HCEC 1CT (cell line): ENCODE results near the gene SAG.

Source experiments
- DNase-seq: peaks from one replicate; pipeline ENCODE4 v3.0.0-alpha.2; 2017

The SAG gene

DNA sequence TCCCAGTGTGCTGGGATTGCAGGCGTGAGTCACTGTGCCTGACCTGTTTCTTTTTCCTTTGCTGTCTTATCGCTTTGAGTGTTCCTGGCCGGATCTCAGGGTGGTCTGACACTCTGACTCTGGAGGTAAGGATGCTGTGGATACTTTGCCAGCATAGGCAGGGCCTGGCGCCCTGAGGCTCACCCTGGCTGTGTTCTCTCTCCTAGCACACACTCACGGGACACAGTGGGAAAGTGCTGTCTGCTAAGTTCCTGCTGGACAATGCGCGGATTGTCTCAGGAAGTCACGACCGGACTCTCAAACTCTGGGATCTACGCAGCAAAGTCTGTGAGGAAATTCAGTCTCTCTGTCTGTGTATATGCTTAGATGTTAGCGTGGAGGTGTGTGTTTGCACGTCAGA is 18.0 kb upstream of the SAG start:
- DNase-seq, result no peak

DNA sequence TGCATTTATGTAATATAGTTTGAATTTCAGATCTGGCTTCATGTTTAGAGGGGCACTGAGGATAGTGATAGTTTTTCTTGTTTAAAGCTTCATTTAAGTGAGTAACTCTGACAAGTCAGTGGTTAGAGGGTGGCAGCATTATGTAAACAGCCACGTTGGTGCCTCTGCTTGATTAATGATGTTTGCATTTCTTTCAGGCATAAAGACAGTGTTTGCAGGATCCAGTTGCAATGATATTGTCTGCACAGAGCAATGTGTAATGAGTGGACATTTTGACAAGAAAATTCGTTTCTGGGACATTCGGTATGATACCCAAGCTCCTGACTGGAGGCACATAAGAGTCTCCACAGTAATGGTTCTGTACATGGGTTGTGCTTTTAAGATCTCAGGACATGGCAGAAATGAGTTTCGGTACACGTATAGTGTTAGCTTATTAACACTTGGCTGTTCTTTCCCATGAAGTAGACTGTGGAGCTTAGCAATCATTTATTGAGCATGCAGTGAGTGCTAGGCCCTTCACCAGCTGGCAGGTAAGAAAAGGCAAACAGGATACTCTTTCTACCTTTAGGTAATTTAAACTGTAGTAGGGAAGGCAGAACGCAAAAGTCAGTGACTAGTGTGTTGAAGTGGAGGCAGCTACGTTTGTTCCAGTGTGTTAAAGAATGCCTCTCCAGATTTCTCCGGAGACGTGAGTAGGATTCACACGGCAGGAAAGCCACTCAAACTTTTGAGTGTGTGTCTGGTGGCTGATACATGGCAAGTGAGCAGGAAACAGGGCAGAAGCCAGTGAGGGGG is 17.4 kb upstream of the SAG start:
- no peak for DNase-seq

GRCh38 chr2:233295891-233296290 is 11.7 kb upstream of the SAG start:
- DNase-seq, result no peak

GRCh38 chr2:233297076-233297475 is 10.5 kb upstream of the SAG start:
- DNase-seq, result no peak

DNA sequence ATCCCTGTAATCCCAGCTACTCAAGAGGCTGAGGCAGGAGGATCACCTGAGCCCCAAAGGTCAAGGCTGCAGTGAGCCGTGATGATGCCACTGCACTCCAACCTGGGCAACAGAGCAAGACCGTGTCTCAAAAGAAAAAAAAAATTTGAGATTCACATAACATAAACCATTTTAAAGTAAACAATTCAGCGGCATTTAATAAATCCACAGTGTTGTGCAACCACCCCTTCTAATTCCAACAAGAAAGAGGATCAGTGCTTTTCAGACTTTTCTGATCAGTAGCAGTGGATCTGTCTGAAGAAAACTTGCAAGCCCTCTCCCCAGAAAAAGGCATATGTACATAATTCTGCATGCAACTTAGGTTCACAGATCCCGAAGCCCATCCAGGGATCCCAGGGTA is 7.2 kb upstream of the SAG start:
- no peak for DNase-seq

DNA sequence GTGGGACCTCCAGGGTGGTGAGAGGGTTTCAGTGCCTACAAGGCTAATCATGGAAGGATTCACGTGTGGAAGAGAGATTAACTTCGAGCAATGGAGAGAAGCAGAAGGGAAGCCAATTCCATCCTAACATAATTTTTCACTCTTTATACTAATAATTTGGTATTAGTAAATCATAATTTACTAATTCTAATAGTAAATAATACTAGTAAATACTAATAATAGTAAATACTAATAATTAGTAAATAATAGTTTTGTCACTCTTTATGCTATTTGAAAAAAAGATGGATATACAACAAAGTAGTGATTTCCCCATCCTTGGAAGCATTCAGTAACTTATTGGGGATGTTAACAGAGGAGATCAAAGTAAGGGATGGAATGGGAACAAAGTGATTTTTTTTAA is 6.4 kb upstream of the SAG start:
- no peak for DNase-seq

- DNase-seq, result no peak
These were observed 5.8 kb upstream of the SAG start for GRCh38 chr2:233301811-233302210.

GRCh38 chr2:233303252-233303651 is 4.4 kb upstream of the SAG start:
- DNase-seq, result no peak

- DNase-seq, result no peak
These were observed 3.8 kb downstream of the SAG start for GRCh38 chr2:233311241-233311926.

DNA sequence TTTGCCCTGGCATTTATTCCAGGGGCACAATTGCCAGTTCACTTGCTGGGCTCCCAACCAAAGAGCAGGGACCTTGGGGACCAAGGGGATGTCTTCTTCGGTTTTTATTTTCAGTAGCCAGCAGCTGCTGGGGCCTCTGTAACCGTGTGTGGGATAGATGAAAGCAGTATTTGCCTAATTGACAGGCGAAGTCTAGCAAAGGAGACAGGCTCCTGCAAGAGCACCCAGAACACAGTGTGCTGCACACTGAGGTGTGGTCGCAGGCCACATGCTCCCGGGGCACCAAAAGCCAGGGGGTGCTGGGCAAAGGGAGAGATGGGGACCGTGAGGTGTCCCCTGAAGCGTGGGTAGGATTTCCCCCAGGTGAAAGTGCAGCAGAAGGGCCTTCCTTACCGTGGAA is 5.3 kb downstream of the SAG start:
- DNase-seq, result no peak

- no peak for DNase-seq
These were observed 6.7 kb downstream of the SAG start for GRCh38 chr2:233314180-233314925.

GRCh38 chr2:233317196-233317943 is 9.8 kb downstream of the SAG start:
- no peak for DNase-seq

- no peak for DNase-seq
These were observed 11.6 kb downstream of the SAG start for GRCh38 chr2:233319256-233319655.

GRCh38 chr2:233320470-233320869 is 12.9 kb downstream of the SAG start:
- DNase-seq, result no peak

GRCh38 chr2:233321166-233321565 is 13.6 kb downstream of the SAG start:
- no peak for DNase-seq

DNA sequence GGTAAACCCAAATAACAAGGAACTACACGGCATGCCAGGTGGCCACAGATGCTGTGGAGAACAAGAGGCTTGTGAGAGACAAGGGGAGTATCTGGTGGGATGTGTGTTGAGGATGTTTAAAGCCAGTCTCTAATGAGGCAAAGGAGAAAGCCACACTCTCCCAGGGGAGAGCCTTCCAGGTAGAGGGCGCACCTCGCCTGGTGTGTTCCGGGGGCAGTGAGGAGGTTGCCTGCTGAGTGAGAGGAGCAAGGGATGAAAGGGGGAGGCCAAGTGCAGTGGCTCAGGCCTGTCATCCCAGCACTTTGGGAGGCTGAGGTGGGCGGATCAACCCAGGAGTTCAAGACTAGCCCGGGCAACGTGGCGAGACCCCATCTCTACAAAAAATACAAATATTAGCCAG is 16.2 kb downstream of the SAG start:
- DNase-seq, result no peak

GRCh38 chr2:233325256-233325655 is 17.6 kb downstream of the SAG start:
- no peak for DNase-seq

DNA sequence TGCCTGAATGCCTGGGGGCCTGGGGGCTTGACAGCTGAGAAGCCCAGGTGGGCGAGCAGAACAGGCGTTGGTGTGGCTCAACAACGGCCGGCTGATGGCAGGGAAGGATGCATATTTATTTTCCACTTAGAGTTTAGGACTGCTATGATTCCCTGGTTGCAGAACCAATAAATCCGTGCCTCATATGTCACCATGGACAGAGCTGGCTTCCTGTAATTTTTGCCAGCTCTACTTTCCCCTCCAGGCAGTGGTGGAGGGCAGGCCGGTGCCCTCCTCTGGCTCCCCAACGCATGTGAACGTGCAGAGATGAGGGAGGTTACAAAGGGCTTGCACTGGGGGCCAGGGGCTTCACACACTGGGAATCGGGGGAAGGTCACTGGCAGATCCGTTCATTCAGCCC is 18.2 kb downstream of the SAG start:
- DNase-seq, result no peak

DNA sequence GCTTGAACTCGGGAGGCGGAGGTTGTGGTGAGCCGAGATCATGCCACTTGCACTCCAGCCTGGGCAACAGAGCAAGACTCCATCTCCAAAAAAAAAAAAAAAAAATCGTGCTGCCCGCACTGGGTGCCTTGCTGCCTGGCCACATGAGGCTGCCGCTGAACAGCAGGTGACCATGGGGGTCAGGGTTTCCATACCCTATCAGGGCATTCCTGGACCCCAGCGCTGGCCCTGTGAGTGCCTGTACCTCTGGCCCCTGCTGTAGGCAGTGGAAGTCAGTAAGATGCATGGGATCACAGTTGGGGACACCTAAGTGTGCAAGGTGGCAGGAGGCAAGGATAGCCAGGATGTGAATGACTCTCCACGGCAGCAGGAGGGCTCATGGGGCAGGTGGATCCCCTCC is 18.9 kb downstream of the SAG start:
- DNase-seq, result no peak

GRCh38 chr2:233328922-233329321 is 21.3 kb downstream of the SAG start:
- DNase-seq, result no peak

DNA sequence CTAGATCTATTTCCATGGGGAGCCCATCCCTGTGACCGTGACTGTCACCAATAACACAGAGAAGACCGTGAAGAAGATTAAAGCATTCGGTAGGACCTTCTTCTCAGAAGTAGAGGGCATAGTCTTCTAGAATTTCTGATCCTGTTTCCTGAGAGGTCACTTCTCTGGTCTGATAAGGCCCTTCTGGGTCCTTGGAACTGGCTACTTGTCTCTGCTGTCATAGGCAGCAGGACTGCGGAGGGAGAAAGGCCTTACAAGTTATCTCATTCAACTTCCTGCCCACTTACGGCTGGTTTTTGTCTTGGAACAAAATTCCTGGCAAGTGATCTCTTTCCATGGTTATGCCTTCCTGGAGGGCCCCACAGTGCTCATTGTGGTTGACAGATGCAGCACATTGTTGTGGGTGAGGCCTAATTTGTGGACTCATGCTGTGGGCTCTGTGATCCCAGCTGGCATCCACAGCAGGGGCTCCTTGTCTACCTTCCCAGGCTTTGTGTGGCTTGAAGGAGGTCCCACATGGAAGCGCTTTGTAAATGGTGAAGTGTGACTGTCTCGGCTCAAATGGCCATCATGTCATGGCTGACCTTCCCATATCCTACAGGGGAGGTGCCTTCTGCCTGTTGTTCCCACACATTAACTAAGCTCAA is 22.0 kb downstream of the SAG start:
- DNase-seq, result no peak

- DNase-seq, result no peak
These were observed 23.9 kb downstream of the SAG start for GRCh38 chr2:233331536-233331935.

GRCh38 chr2:233332125-233332524 is 24.5 kb downstream of the SAG start:
- no peak for DNase-seq
